ENCODE data around the gene GIGYF1. TPM values are rescaled to one million over a fixed set of nuclear protein-coding genes. Genes with fewer than 3 reads are reported as not detected.
"Not testable (repeated sequence)": the region's sequence is repeated elsewhere in the genome, so short reads cannot be mapped to it uniquely, and the experiment has no call there.

The GIGYF1 gene
- 39.7 TPM for polyA plus RNA-seq (ENCODE audit: insufficient read length)

- DNase-seq: peak; percentile 71
Measured at GRCh38 chr7:100694098-100694745, at the start of gene GIGYF1. Gene GIGYF1 (minus strand): TSS chr7:100694250. CDS start chr7:100688238, 6,012 bp downstream.

GRCh38 chr7:100739934-100740333 is 45.9 kb upstream of the GIGYF1 start:
- no peak for DNase-seq

GRCh38 chr7:100736671-100737070 is 42.6 kb upstream of the GIGYF1 start:
- no peak for DNase-seq

- DNase-seq: no peak
Measured at GRCh38 chr7:100735730-100736129, 41.7 kb upstream of the GIGYF1 start.

DNA sequence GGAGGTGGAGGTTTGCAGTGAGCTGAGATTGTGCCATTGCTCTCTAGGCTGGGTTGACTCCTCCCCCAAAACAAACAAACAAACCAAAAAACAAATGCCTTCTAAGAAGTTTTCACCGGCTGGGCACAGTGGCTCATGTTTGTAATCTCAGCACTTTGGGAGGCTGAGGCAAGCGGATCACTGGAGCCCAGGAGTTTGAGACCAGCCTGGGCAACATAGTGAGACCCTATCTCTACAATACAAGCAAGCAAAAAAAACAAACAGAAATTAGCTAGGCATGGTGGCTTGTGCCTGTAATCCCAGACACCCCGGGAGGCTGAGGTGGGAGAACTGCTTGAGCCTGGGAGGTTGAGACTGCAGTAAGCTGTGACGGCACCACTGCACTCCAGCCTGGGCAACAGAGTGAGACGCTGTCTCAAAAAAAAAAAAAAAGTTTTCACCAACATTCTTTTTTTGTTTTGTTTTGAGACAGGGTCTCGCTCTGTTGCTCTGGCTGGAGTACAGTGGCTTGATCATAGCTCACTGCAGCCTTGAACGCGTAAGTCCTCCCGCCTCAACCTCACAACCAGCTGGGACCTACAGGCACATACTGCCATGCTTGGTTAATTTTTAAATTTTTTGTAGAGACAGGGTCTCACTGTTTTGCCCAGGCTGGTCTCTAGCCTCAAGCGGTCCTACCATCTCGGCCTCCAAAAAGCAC is 38.0 kb upstream of the GIGYF1 start:
- DNase-seq: no peak

- no peak for DNase-seq
Measured at GRCh38 chr7:100730136-100730800, 36.2 kb upstream of the GIGYF1 start.

DNA sequence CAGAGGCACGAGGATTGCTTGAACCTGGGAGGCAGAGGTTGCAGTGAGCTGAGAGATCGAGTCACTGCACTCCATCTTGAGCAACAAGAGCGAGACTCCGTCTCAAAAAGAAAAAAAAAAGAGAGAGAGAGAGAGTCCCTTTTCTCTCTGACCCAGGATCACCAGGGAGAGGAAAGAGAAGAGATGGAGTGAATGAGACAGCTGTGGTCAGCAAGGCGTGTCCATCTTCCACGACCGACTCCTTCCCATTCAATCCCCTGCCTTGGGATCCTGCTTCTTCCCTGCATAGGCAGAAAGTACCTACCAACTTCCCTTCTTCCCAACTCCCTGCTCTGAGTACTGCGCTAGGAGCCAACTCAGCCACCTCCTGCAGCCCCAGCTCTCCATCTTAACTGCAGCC is 34.1 kb upstream of the GIGYF1 start:
- no peak for DNase-seq

DNA sequence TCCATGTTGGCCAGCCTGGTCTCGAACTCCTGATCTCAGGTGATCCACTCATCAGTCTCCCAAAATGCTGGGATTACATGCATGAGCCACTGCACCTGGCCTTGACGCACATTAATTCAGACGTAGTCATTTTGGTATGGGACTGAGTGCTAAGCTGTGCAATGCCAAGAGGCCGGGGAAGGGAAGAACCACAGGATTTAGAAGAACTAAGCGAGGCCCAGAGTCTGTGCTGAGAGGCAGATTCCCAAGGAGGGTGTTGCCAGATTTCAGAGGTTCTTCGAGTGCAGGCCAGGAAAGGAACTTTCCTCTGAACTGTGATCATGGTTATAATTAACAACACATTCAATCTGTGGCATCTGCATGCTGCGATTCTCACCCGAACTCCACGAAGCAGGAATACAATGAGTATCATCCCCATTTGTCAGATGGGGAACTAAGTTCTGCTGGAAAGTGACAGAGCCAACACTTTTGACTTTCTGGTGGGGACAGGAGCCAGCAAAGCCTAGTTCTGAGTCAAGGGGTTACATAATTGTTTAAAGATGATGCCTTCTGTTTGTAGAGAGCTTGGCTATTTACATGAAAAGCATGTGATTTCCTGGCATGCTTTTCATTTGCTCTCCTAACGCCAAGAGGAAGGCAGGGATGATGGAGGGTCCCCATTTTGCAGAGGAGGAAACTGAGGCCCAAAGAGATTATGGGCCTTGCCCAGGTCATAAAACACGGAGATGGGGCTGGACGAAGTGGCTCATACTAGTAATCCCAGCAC is 33.1 kb upstream of the GIGYF1 start:
- peak; percentile 67 for DNase-seq

DNA sequence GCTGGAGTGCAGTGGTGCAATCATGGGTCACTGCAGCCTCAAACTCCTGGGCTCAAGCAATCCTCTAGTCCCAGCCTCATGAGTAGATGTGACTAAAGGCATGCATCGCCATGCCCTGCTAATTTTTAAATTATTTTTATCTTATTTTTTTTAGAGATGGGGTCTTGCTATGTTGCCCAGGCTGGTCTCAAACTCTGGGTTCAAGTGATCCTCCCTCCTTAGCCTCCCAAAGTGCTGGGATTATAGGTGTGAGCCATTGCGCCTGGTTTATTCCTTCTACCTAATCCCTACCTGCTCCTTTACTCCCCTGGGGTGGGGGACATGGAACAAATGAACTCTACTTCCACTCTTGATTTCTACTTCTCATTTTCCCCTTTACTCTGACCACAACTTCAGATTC is 30.3 kb upstream of the GIGYF1 start:
- DNase-seq: not testable (repeated sequence)

DNA sequence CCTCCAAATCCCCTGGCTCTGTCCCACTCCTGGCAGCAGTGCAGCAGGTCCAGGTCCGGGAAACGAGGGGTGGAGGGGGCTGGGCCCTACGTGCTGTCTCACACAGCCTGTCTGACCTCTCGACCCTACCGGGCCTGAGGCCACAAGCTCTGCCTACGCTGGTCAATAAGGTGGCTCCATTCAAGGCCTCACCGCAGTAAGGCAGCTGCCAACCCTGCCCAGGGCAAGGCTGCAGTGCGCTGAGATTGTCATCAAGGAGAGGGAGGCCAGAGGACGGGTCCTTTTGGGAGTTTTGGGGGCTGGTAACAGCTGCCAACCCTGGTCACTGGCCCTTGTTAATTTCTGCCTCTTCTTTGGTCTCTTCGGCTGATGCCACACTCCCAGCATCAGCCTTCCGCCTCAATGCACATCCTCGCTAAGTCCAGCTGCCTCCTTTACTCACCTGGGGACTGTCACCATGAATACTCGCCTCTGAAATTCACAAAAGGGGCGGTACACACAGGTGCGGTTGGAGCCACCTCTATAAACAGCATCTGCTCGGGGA is 29.8 kb upstream of the GIGYF1 start:
- DNase-seq: no peak

DNA sequence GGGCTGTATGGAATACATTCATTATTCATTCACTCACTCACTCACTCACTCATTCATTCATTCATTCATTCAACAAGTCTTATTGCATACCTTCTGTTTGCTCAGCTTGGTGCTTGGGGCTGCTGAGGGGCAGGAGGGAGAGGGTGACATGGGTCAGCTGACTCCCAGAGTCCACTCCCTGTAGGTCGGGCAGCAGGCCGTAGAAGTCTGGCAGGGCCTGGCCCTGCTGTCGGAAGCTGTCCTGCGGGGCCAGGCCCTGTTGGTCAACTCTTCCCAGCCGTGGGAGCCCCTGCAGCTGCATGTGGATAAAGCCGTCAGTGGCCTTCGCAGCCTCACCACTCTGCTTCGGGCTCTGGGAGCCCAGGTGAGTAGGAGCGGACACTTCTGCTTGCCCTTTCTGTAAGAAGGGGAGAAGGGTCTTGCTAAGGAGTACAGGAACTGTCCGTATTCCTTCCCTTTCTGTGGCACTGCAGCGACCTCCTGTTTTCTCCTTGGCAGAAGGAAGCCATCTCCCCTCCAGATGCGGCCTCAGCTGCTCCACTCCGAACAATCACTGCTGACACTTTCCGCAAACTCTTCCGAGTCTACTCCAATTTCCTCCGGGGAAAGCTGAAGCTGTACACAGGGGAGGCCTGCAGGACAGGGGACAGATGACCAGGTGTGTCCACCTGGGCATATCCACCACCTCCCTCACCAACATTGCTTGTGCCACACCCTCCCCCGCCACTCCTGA is 28.6 kb upstream of the GIGYF1 start:
- DNase-seq: no peak

DNA sequence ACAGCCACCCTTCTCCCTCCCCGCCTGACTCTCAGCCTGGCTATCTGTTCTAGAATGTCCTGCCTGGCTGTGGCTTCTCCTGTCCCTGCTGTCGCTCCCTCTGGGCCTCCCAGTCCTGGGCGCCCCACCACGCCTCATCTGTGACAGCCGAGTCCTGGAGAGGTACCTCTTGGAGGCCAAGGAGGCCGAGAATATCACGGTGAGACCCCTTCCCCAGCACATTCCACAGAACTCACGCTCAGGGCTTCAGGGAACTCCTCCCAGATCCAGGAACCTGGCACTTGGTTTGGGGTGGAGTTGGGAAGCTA is 27.4 kb upstream of the GIGYF1 start:
- no peak for DNase-seq

GRCh38 chr7:100720671-100721504 is 26.8 kb upstream of the GIGYF1 start:
- DNase-seq: no peak

DNA sequence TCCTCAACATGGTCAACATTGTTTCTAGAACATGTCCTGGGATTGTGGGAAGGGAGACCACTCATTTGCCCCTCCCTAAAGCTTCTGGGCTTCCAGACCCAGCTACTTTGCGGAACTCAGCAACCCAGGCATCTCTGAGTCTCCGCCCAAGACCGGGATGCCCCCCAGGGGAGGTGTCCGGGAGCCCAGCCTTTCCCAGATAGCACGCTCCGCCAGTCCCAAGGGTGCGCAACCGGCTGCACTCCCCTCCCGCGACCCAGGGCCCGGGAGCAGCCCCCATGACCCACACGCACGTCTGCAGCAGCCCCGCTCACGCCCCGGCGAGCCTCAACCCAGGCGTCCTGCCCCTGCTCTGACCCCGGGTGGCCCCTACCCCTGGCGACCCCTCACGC is 26.2 kb upstream of the GIGYF1 start, which contains the start of gene EPO:
Gene EPO (plus strand): TSS at position 190 of the 392 bp plus-strand sequence. CDS start 513 bp downstream, outside the sequence.
- no peak for DNase-seq

- DNase-seq: no peak
Measured at GRCh38 chr7:100719523-100720278, 25.7 kb upstream of the GIGYF1 start.

- not testable (repeated sequence) for DNase-seq
Measured at GRCh38 chr7:100717073-100717472, 23.0 kb upstream of the GIGYF1 start.

DNA sequence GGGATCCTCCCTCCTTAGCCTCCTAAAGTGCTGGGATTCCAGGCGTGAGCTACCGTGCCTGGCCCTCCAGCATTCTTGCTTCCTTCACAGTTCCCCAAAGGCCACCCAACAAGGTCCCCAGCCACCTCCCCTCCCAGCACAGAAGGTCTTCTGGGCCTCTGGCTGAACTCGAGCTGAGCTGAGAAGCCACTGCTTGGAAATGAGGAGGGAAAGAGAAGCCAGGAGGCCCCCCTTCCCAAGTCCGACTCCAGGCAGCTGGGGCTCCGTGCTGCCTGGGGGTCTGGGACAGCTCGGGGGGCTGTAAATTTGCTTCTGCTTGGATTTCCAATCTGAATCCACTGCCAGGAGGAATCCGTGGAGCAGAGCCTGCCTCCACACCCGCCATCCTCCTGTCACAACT is 20.7 kb upstream of the GIGYF1 start:
- no peak for DNase-seq

DNA sequence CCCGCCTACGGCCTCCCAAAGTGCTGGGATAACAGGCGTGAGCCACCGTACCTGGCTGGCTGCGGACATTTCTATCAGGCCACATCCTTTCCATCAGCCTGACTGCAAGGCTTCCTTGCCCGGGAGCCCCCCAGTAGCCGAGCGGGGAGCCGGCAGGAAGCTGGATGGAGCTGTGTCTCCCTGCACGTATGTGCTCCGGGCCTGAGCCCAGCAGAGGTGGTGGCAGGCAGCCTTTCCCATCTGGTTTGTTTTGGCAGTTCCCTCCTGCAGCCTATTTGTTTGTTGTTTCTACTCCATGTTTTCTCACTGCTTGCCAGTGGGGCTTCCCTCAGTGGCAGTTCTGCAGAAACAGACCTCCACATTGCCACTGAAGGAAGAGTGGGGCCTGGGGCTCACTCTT is 17.3 kb upstream of the GIGYF1 start:
- no peak for DNase-seq

DNA sequence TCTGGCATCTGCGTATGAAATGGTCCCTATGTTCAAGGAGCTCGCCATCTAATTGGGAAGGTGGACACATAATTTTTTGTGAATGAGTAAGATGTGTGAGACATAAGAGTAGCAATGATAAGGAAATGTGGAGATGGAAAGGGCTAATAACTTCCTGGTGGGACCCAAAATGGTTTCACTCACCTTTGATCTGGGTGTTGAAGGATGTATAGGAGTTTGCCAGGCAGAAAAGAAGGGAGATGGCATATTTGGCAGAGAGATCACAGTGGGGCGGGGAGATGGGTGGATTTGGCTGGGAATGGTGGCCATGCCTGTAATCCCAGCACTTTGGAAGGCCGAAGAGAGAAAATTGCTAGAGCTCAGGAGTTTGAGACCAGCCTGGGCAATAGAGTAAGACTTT is 16.4 kb upstream of the GIGYF1 start:
- no peak for DNase-seq

GRCh38 chr7:100708395-100708794 is 14.3 kb upstream of the GIGYF1 start:
- DNase-seq: no peak

All from hindlimb muscle (tissue), 1 donor.